Neural crest cell (in vitro differentiated cells): ENCODE measurements around the gene ZDHHC14. TPM values are rescaled to one million over a fixed set of nuclear protein-coding genes. Genes with fewer than 3 reads are reported as not detected.

Source experiments
- DNase-seq: peaks from one replicate; pipeline ENCODE4 v3.0.0; 2021; ENCODE audit warnings: low read depth, mixed read lengths, low spot score
- H3K27ac Mint-ChIP-seq: one replicate; pipeline ENCODE4 v1.8.0; 2021; ENCODE audit warnings: mild to moderate bottlenecking, mixed read lengths; ENCODE audit not compliant: unreplicated experiment
- H3K27me3 Mint-ChIP-seq: 2 replicates; pipeline ENCODE4 v1.8.0; 2021; ENCODE audit warnings: low read depth, mild to moderate bottlenecking, mixed read lengths
- H3K36me3 Mint-ChIP-seq: 2 replicates; pipeline ENCODE4 v1.8.0; 2021; ENCODE audit warnings: low read depth, mild to moderate bottlenecking, mixed read lengths
- H3K4me1 Mint-ChIP-seq: 2 replicates; pipeline ENCODE4 v1.8.0; 2021; ENCODE audit warnings: mixed read lengths
- H3K4me3 Mint-ChIP-seq: one replicate; pipeline ENCODE4 v1.8.0; 2021; ENCODE audit warnings: mild to moderate bottlenecking, mixed read lengths
- H3K9me3 Mint-ChIP-seq: 2 replicates; pipeline ENCODE4 v1.8.0; 2021; ENCODE audit warnings: mixed read lengths
- total RNA-seq: library from RNA; stranded (reverse); gene quantifications from 2 replicates; pipeline ENCODE4 v1.2.1, GENCODE V29; 2021
- TF ChIP-seq, protein P1 (sequence below): fragments of 200-600 bp; sonication (generic); conservative IDR thresholded peaks from 2 replicates; pipeline ENCODE4 v1.5.0; 2021; ENCODE audit warnings: antibody characterized with exemption, mild to moderate bottlenecking

The ZDHHC14 gene
- total RNA-seq, 1 donor from 2014 or later = 5.3 TPM

DNA sequence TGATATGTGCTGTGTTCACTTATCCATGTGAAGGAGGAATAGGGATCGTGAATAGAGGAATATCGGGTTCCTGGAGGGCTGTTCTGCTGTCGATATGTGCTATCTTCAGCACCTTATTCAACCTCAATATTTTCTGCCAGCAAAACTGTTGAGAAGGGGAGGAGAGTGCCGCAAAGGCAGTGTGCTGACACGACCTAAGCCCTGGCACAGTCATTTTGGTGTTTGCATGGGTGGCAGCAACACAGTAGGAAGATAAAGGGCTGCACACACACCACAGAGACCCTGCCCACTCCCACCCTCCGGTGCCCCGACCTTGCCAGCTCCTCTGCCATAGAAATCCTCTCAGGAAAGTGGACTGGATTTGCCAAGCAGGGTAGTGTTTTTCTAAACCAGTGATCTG, 47.0 kb downstream of the ZDHHC14 start:
- TF ChIP-seq, protein P1, sequence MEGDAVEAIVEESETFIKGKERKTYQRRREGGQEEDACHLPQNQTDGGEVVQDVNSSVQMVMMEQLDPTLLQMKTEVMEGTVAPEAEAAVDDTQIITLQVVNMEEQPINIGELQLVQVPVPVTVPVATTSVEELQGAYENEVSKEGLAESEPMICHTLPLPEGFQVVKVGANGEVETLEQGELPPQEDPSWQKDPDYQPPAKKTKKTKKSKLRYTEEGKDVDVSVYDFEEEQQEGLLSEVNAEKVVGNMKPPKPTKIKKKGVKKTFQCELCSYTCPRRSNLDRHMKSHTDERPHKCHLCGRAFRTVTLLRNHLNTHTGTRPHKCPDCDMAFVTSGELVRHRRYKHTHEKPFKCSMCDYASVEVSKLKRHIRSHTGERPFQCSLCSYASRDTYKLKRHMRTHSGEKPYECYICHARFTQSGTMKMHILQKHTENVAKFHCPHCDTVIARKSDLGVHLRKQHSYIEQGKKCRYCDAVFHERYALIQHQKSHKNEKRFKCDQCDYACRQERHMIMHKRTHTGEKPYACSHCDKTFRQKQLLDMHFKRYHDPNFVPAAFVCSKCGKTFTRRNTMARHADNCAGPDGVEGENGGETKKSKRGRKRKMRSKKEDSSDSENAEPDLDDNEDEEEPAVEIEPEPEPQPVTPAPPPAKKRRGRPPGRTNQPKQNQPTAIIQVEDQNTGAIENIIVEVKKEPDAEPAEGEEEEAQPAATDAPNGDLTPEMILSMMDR = no peak
- Mint-ChIP-seq H3K36me3 (no peaks in the 10 kb centered on the region), H3K27ac (no peak overlapping the region), H3K4me1 (peaks cover 14% of the 10 kb centered on the region), H3K4me3 (no peak overlapping the region), H3K27me3 (peaks cover 21% of the 10 kb centered on the region), H3K9me3 (no peaks in the 10 kb centered on the region)
- DNase-seq = no peak

DNA sequence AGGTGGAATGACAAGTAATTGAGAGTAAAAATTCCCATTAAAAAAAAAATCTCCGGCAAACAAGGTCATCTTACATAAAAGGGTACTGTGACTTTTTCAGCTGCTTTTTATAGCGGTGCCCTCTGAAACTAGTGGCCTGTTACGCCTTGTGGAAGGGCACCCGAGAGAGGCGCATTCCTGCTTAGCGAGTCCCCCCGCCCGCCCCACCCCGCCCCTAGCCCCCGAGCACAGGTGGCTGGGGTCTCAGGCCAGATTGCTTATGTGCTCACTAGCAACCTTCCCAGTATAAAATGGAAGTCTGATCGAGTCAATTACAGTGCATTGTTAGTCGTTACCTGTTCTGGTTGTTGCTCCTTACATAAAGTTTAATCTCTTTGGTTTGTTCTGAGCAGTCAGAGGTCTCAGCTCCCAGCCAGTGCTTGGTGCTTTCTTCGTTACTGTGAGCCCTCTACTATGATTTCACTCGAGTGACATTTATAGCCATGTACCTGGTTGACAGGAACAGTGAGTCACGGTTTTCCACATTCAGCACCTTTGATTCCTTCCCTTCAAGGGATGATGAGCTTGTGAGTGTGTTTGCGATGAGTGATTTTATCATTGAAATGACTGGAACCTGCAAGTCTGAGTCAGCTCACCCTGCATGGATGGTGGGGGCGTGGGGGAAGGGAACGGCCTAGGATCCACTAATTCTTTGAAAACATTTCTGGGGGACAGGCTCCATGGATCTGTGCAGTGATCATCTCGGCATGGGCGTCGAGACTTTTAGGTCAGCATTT, 47.6 kb downstream of the ZDHHC14 start:
- H3K36me3 Mint-ChIP-seq = no peaks in the 10 kb centered on the region
- H3K4me1 Mint-ChIP-seq = peaks cover 14% of the 10 kb centered on the region
- TF ChIP-seq, protein P1 = no peak
- H3K4me3 Mint-ChIP-seq = no peak overlapping the region
- peaks cover 21% of the 10 kb centered on the region for H3K27me3 Mint-ChIP-seq
- no peak for DNase-seq
- no peaks in the 10 kb centered on the region for H3K9me3 Mint-ChIP-seq
- H3K27ac Mint-ChIP-seq = peak overlapping the region; percentile 73

DNA sequence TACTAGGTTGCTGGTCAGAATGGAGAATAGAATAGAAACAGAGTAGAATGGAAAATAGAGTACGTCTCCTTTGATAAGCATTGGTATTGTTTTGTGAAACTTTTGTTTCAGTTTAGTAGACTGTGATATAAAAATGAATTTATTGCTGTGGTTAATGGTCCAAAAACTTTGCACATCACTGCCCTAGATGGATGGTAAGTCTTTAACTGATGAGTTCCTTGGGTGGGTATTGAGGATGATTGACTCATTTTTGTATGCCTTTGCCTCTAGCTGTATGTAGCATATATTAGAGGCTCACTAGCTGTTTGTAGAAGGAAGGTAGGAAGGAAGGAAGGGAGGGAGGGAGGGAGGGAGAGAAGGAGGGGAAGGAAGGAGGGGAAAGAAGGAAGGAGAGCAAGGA, 48.3 kb downstream of the ZDHHC14 start:
- TF ChIP-seq, protein P1 = no peak

DNA sequence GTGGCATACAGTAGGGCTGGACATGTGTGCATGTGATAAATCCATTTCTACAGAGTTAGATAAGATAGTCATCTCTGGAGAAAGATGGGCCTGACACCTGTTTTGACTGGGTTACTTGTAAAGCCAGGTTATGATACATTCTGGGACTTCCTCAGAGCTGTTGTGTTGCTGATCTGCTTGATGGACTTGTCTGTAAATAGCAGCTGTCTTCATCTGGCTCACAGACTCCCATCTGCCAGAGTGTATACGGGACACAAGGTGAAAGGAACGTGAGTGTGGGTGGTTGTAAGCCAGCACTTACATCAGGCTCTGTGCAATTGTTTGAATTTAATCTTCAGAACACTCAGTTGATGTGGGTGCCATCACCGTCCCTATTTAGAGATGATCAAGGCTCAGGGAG, 49.8 kb downstream of the ZDHHC14 start:
- Mint-ChIP-seq H3K9me3 (no peaks in the 10 kb centered on the region), H3K27me3 (peaks cover 29% of the 10 kb centered on the region), H3K27ac (no peak overlapping the region), H3K4me1 (peaks cover 16% of the 10 kb centered on the region), H3K4me3 (no peak overlapping the region), H3K36me3 (no peaks in the 10 kb centered on the region)
- TF ChIP-seq, protein P1 = no peak
- DNase-seq = no peak

More for the DNA sequence above, 48.3 kb downstream of the ZDHHC14 start:
- no peak overlapping the region for H3K4me3 Mint-ChIP-seq
- peaks cover 13% of the 10 kb centered on the region for H3K4me1 Mint-ChIP-seq
- no peak for DNase-seq
- H3K27me3 Mint-ChIP-seq = peaks cover 21% of the 10 kb centered on the region
- H3K36me3 Mint-ChIP-seq = no peaks in the 10 kb centered on the region
- H3K27ac Mint-ChIP-seq = no peak overlapping the region
- no peaks in the 10 kb centered on the region for H3K9me3 Mint-ChIP-seq

DNA sequence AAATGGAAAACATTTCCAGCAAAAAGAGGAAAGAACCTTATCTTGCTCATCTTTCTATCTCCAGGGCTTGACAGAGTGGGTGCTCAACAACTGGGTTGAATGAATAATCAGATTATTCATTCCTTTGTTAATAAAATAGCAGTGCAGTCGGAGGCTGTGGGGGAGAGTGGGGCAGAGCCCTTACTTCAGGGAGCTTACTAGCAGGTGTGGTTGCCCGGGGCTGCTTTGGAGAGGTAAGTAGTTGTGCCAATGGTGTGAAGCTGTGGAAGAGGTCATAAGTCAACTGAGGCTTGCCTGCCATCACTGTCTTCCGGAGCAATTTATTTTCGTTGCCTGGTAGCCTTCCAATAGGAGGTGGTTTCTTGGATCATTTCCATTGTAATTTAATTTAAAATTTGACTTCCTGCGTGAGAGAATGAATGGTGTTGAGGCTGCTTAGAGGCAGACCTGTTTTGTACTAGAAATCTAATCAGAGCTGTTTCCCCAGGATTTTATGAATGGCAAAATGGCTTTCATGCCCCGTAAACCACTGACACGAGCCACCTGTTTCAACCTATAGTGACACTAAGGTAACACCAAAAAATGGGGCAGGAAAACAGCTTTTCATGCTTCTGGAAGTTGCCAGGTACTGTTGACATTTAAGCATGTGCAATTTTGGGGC, 51.4 kb downstream of the ZDHHC14 start:
- peaks cover 25% of the 10 kb centered on the region for H3K4me1 Mint-ChIP-seq
- H3K27me3 Mint-ChIP-seq = peaks cover 29% of the 10 kb centered on the region
- H3K9me3 Mint-ChIP-seq = no peaks in the 10 kb centered on the region
- H3K27ac Mint-ChIP-seq = no peak overlapping the region
- H3K4me3 Mint-ChIP-seq = no peak overlapping the region
- peaks cover 2% of the 10 kb centered on the region for H3K36me3 Mint-ChIP-seq
- DNase-seq = no peak
- TF ChIP-seq, protein P1 = no peak
